Activated naive CD8-positive, alpha-beta T cell (primary cell): Measurements from ENCODE around the gene ZMIZ1.
A peak's percentile ranks its signal among the peaks of the same experiment; 100 is the strongest.
"Not testable (repeated sequence)": the region's sequence is repeated elsewhere in the genome, so short reads cannot be mapped to it uniquely, and the experiment has no call there.

ENCODE experiments used
- H3K27ac Mint-ChIP-seq: one replicate; pipeline ENCODE4 v1.8.0; 2021; ENCODE audit warnings: mixed read lengths
- H3K27me3 Mint-ChIP-seq: one replicate; pipeline ENCODE4 v1.8.0; 2021; ENCODE audit warnings: mixed read lengths
- H3K36me3 Mint-ChIP-seq: one replicate; pipeline ENCODE4 v1.8.0; 2021; ENCODE audit warnings: mixed read lengths
- H3K4me1 Mint-ChIP-seq: one replicate; pipeline ENCODE4 v1.8.0; 2021; ENCODE audit warnings: low read depth, mixed read lengths
- H3K4me3 Mint-ChIP-seq: one replicate; pipeline ENCODE4 v1.8.0; 2021; ENCODE audit warnings: mild to moderate bottlenecking, mixed read lengths
- H3K9me3 Mint-ChIP-seq: one replicate; pipeline ENCODE4 v1.8.0; 2021; ENCODE audit warnings: low read depth, mixed read lengths

Gene ZMIZ1

DNA sequence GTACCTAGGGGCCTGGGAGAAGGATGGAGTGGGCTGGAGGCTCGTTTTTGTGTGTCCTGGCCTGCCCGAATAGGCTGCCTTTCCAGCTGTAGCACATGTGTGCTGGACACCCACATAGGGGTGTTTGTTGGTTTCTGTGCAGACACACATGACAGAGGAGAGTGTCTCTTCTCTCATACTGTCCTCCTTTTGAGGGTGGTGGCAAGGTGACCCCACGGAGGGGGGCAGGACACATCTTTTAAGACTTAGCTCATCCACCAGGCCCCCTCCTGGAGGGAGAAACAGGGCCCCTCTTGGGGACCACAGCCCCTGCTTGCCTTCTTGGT is 206.3 kb downstream of the ZMIZ1 start:
- Mint-ChIP-seq H3K9me3 (no peaks in the 10 kb centered on the region), H3K27me3 (no peaks in the 10 kb centered on the region), H3K4me1 (no peaks in the 10 kb centered on the region), H3K4me3 (no peak overlapping the region), H3K27ac (no peak overlapping the region), H3K36me3 (peaks cover 5% of the 10 kb centered on the region)

- no peak overlapping the region for H3K27ac Mint-ChIP-seq
- no peak overlapping the region for H3K4me3 Mint-ChIP-seq
- peaks cover 5% of the 10 kb centered on the region for H3K36me3 Mint-ChIP-seq
- H3K27me3 Mint-ChIP-seq: no peaks in the 10 kb centered on the region
- no peaks in the 10 kb centered on the region for H3K4me1 Mint-ChIP-seq
- no peaks in the 10 kb centered on the region for H3K9me3 Mint-ChIP-seq
Observed at GRCh38 chr10:79275431-79275851, 206.7 kb downstream of the ZMIZ1 start.

GRCh38 chr10:79277579-79278269 is 209.0 kb downstream of the ZMIZ1 start:
- no peaks in the 10 kb centered on the region for H3K9me3 Mint-ChIP-seq
- H3K4me3 Mint-ChIP-seq: no peak overlapping the region
- H3K36me3 Mint-ChIP-seq: peaks cover 9% of the 10 kb centered on the region
- no peak overlapping the region for H3K27ac Mint-ChIP-seq
- no peaks in the 10 kb centered on the region for H3K4me1 Mint-ChIP-seq
- no peaks in the 10 kb centered on the region for H3K27me3 Mint-ChIP-seq

- H3K36me3 Mint-ChIP-seq, H3K4me1 Mint-ChIP-seq, H3K27me3 Mint-ChIP-seq, H3K9me3 Mint-ChIP-seq, H3K27ac Mint-ChIP-seq, H3K4me3 Mint-ChIP-seq: not testable (repeated sequence)
Observed at GRCh38 chr10:79279047-79279446, 210.3 kb downstream of the ZMIZ1 start.

- H3K36me3 Mint-ChIP-seq: peaks cover 9% of the 10 kb centered on the region
- peaks cover 17% of the 10 kb centered on the region for H3K4me1 Mint-ChIP-seq
- no peaks in the 10 kb centered on the region for H3K27me3 Mint-ChIP-seq
- no peak overlapping the region for H3K4me3 Mint-ChIP-seq
- no peaks in the 10 kb centered on the region for H3K9me3 Mint-ChIP-seq
- H3K27ac Mint-ChIP-seq: no peak overlapping the region
Observed at GRCh38 chr10:79280956-79281355, 212.2 kb downstream of the ZMIZ1 start.

GRCh38 chr10:79282388-79282787 is 213.6 kb downstream of the ZMIZ1 start:
- peaks cover 9% of the 10 kb centered on the region for H3K36me3 Mint-ChIP-seq
- no peaks in the 10 kb centered on the region for H3K27me3 Mint-ChIP-seq
- peak overlapping the region; percentile 34 for H3K27ac Mint-ChIP-seq
- H3K4me3 Mint-ChIP-seq: no peak overlapping the region
- peaks cover 31% of the 10 kb centered on the region for H3K4me1 Mint-ChIP-seq
- H3K9me3 Mint-ChIP-seq: no peaks in the 10 kb centered on the region

DNA sequence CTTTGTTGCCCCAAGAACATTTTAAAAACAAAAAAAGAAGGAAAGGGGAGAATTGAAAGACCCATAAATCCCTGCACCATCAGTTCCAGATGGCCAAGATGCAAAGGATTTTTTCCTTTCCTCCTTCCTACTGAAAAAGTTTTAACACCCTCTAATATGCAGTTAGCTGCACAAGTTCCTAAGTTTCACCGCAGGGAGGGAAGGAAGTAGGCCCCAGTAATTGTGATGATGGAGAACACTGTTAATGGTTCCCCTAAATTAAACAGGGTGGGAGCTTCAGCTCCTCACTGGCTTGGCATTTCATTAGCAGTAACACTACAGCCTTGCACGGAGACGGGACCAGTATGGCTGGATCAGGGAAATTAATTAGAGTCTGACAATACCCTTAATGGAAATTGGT is 214.8 kb downstream of the ZMIZ1 start:
- H3K36me3 Mint-ChIP-seq: peaks cover 4% of the 10 kb centered on the region
- peaks cover 35% of the 10 kb centered on the region for H3K4me1 Mint-ChIP-seq
- H3K9me3 Mint-ChIP-seq: no peaks in the 10 kb centered on the region
- no peaks in the 10 kb centered on the region for H3K27me3 Mint-ChIP-seq
- no peak overlapping the region for H3K4me3 Mint-ChIP-seq
- H3K27ac Mint-ChIP-seq: no peak overlapping the region

DNA sequence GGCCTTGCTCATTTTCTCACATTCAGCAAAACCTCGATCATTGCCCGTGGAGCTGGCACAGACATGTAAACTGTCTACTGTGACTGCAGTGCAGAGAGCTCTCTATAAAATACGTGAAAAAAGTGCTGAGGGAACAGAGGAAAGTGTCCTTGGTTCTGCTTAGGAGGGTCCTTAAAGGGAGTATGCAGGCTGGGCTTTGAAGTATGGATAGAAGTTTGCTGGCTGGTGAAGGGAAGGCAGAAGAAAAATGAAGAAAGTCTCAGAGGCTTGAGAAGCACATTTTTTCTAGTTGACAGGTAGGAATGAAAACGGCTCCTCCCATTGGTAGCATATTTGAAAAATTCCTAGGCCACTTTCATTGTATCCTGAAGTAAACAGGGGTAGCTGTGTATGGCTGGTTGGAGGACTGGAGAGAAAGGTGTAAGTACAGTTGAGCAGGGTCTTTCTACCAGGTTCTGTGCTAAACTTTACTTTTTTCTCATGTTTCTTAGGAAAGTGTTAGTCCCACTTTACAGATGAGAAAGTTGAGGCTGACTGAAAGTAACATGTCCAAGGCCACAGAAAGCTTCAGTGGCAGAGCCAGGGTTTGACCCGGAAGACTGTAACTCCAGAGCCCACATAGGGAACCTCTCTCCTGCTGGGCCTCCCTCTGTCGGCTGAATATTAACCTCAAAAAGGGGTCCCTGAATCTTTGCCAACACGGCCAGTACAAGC is 215.5 kb downstream of the ZMIZ1 start:
- H3K36me3 Mint-ChIP-seq: peaks cover 4% of the 10 kb centered on the region
- no peak overlapping the region for H3K4me3 Mint-ChIP-seq
- peaks cover 35% of the 10 kb centered on the region for H3K4me1 Mint-ChIP-seq
- no peak overlapping the region for H3K27ac Mint-ChIP-seq
- H3K9me3 Mint-ChIP-seq: no peaks in the 10 kb centered on the region
- no peaks in the 10 kb centered on the region for H3K27me3 Mint-ChIP-seq

GRCh38 chr10:79285315-79286197 is 216.8 kb downstream of the ZMIZ1 start:
- Mint-ChIP-seq H3K9me3 (no peaks in the 10 kb centered on the region), H3K27ac (peak overlapping the region; percentile 89), H3K27me3 (no peaks in the 10 kb centered on the region), H3K36me3 (peaks cover 4% of the 10 kb centered on the region), H3K4me3 (peak overlapping the region; percentile 72), H3K4me1 (peaks cover 35% of the 10 kb centered on the region)

GRCh38 chr10:79286318-79286951 is 217.7 kb downstream of the ZMIZ1 start:
- H3K27ac Mint-ChIP-seq: peak overlapping the region; percentile 89
- peak overlapping the region; percentile 72 for H3K4me3 Mint-ChIP-seq
- peaks cover 35% of the 10 kb centered on the region for H3K4me1 Mint-ChIP-seq
- no peaks in the 10 kb centered on the region for H3K9me3 Mint-ChIP-seq
- H3K27me3 Mint-ChIP-seq: no peaks in the 10 kb centered on the region
- H3K36me3 Mint-ChIP-seq: no peaks in the 10 kb centered on the region

DNA sequence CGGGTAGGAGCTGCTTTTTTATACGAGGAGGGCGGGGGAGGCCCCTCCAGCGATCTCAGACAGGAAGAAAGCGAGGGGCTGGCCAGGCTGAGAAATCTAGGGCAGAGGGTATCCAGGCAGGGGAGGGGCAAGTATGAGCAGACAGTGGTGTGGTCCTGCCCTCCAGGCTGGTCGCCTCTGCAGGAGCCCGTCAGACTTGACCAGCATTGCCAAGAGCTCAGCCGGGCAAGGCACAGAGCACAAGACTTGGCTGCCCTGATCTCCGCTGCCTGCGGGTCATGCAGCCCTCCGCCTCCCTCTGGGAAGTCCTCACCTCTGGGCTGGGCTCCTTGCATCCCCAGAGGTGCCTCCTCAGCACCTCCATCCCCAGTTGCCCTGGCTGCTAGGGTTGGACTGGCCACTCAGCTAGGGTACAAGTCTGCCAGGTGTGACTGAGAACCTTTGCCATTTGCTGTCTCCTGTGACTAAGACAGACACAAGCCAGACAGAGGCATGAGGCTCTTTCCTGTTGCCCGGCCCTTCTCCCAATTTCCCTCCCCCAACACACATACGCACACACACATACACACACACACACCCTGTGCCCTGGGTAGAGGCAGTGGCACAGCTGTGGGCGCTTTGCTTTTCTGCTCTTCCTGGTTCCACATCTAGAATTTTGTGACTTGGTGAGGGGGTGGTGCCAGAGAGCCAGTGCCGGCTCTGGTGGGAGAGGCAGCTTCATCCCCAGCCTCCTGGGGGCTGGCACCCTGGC is 219.4 kb downstream of the ZMIZ1 start:
- Mint-ChIP-seq H3K9me3 (no peaks in the 10 kb centered on the region), H3K27me3 (no peaks in the 10 kb centered on the region), H3K27ac (no peak overlapping the region), H3K36me3 (no peaks in the 10 kb centered on the region), H3K4me1 (peaks cover 35% of the 10 kb centered on the region), H3K4me3 (no peak overlapping the region)

- H3K27me3 Mint-ChIP-seq: no peaks in the 10 kb centered on the region
- H3K4me3 Mint-ChIP-seq: no peak overlapping the region
- H3K36me3 Mint-ChIP-seq: peaks cover 2% of the 10 kb centered on the region
- H3K9me3 Mint-ChIP-seq: no peaks in the 10 kb centered on the region
- peaks cover 28% of the 10 kb centered on the region for H3K4me1 Mint-ChIP-seq
- H3K27ac Mint-ChIP-seq: no peak overlapping the region
Observed at GRCh38 chr10:79289801-79290200, 221.0 kb downstream of the ZMIZ1 start.

GRCh38 chr10:79292026-79292766 is 223.4 kb downstream of the ZMIZ1 start:
- Mint-ChIP-seq H3K4me3 (no peak overlapping the region), H3K4me1 (peaks cover 6% of the 10 kb centered on the region), H3K27me3 (no peaks in the 10 kb centered on the region), H3K9me3 (no peaks in the 10 kb centered on the region), H3K36me3 (peaks cover 7% of the 10 kb centered on the region), H3K27ac (no peak overlapping the region)
